GM12864 (cell line): Measurements from ENCODE around the gene ZIC4.

Source experiments
- DNase-seq: peaks from one replicate; pipeline ENCODE4 v3.0.0-alpha.2; 2011; ENCODE audit warnings: low read depth
- H3K4me3 ChIP-seq: 2 replicates; pipeline ENCODE4 v1.5.1; 2011; ENCODE audit warnings: mild to moderate bottlenecking, low read depth, low read length, control low read depth
- CTCF ChIP-seq: IDR thresholded peaks from 2 replicates; pipeline ENCODE4 v1.5.1; 2011; ENCODE audit warnings: low read depth, mild to moderate bottlenecking, moderate library complexity, low read length, control low read depth, inconsistent platforms; ENCODE audit errors: missing control alignments

The ZIC4 gene

GRCh38 chr3:147404000-147404799 is 2.1 kb downstream of the ZIC4 start:
- no peak for TF ChIP-seq CTCF
- no peak for DNase-seq
- no peak overlapping the region for H3K4me3 ChIP-seq

GRCh38 chr3:147403511-147403910 is 2.8 kb downstream of the ZIC4 start:
- H3K4me3 ChIP-seq: no peak overlapping the region
- TF ChIP-seq CTCF: no peak
- no peak for DNase-seq

- no peak for TF ChIP-seq CTCF
- H3K4me3 ChIP-seq: no peak overlapping the region
- DNase-seq: no peak
Measured at GRCh38 chr3:147402159-147402558, 4.2 kb downstream of the ZIC4 start.

- H3K4me3 ChIP-seq: no peak overlapping the region
- no peak for DNase-seq
- TF ChIP-seq CTCF: no peak
Measured at GRCh38 chr3:147401421-147401820, 4.9 kb downstream of the ZIC4 start.

GRCh38 chr3:147400999-147401398 is 5.3 kb downstream of the ZIC4 start:
- DNase-seq: no peak
- no peak overlapping the region for H3K4me3 ChIP-seq
- TF ChIP-seq CTCF: no peak

- no peak for DNase-seq
- no peak overlapping the region for H3K4me3 ChIP-seq
- TF ChIP-seq CTCF: no peak
Measured at GRCh38 chr3:147400111-147400510, 6.2 kb downstream of the ZIC4 start.
